Activated naive CD4-positive, alpha-beta T cell treated with anti-CD3 and anti-CD28 coated beads, Interleukin-2, amount 50 U/mL, for 72 hours (primary cell): ENCODE data around the gene CERKL. TPM values are rescaled to one million over a fixed set of nuclear protein-coding genes. Genes with fewer than 3 reads are reported as not detected.
A peak's percentile ranks its signal among the peaks of the same experiment; 100 is the strongest.

Source experiments
- ATAC-seq, 2 donors: fragments of 150-1000 bp; cut with Tn5 transposase; 2 replicates each; pipeline ENCODE4 v1.10.0; 2021; ENCODE audit warnings: mild to moderate bottlenecking in 2 of 2, moderate library complexity in 2 of 2
- DNase-seq, 2 donors: peaks; one replicate each; pipeline ENCODE4 v3.0.0; 2021 to 2022; ENCODE audit warnings: low spot score in 2 of 2
- H3K27ac Mint-ChIP-seq, 2 donors: one replicate each; pipeline ENCODE4 v1.8.0; 2022; ENCODE audit warnings: mild to moderate bottlenecking in 2 of 2, mixed read lengths in 2 of 2
- H3K36me3 Mint-ChIP-seq, 2 donors: one replicate each; pipeline ENCODE4 v1.8.0; 2022; ENCODE audit warnings: mixed read lengths in 2 of 2
- H3K9me3 Mint-ChIP-seq, 2 donors: one replicate each; pipeline ENCODE4 v1.8.0; 2022; ENCODE audit warnings: mixed read lengths in 2 of 2
- total RNA-seq, 2 donors: library from RNA; stranded (reverse); gene quantifications; one replicate each; pipeline ENCODE4 v1.2.3, GENCODE V29; 2022

Gene CERKL
- total RNA-seq, 2 donors from 2014 or later, result not detected

DNA sequence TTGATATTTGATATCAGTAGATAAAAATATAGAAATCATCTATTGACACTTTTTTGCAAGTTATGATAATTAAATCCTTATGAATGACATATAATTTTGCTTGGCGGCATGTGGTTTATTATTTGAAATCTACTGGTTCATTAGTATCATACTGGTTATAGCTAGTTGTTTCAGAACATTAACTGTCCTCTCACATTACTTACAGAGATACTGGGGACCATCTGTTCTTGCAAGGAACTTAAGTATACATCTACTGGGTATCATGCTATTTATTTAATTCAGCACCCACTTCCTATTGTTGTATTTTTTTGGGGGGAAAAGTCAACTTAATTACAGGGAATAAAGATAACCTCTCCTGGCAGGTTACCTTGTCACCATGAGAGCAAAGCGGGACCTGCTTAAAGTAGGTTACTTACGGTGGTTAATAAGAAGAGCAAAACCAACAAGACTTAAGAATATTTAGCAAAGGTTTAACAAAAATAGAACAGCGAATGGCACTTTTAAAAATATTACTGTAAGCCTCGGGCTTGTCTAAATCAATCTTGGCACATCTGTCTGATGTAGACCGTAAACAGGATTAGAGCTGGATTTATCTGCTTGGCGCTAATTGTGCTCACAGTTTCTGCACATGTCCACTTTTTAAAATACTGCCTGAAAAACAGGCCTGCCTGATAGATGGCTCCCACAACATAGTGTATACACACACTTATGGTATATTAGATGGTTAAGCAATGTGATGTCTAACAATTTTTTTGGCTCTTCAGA is 41.8 kb downstream of the CERKL start:
- Mint-ChIP-seq H3K9me3 (no peaks in the 10 kb centered on the region), H3K27ac (no peak overlapping the region), H3K36me3 (no peaks in the 10 kb centered on the region)
- DNase-seq, result no peak
- ATAC-seq, result no peak

DNA sequence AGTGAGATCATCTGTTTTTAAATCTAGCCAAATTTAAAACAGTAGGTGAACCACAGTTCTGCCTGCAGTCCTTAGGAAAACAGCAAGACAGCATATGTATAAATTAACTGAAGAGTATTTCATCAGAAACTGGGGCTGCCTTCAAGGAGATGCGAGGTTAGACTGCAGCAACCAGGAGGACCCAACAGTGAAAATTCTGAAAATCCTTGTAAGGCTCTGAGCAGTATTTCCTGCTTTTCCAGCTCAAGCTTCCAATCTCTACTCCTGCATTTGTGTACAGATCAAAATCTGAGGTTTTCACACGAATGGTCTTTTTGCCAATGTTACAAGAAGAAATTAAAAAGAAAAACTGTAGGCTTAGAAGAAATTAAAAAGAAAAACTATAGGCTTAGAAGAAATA is 43.7 kb downstream of the CERKL start:
- DNase-seq (no peak), ATAC-seq (no peak)
- Mint-ChIP-seq H3K36me3 (no peaks in the 10 kb centered on the region), H3K9me3 (no peaks in the 10 kb centered on the region), H3K27ac (no peak overlapping the region)

- H3K9me3 Mint-ChIP-seq, result peaks cover 13 to 16% of the 10 kb centered on the region in 2 donors
- H3K36me3 Mint-ChIP-seq, result peaks cover 0 to 12% of the 10 kb centered on the region in 2 donors
- no peak overlapping the region for H3K27ac Mint-ChIP-seq
- ATAC-seq (peak; percentile 45 to 62), DNase-seq (no peak)
Measured at GRCh38 chr2:181607629-181608590, 49.0 kb downstream of the CERKL start.

- no peak for ATAC-seq
- Mint-ChIP-seq H3K27ac (peak overlapping the region in 1 of 2 donors; percentile 17), H3K9me3 (peaks cover 13 to 16% of the 10 kb centered on the region in 2 donors)
Measured at GRCh38 chr2:181605889-181606837, 50.7 kb downstream of the CERKL start.

GRCh38 chr2:181602017-181602416 is 54.9 kb downstream of the CERKL start:
- no peak for DNase-seq
- no peak for ATAC-seq
- Mint-ChIP-seq H3K36me3 (peaks cover 0 to 12% of the 10 kb centered on the region in 2 donors), H3K9me3 (peaks cover 13 to 16% of the 10 kb centered on the region in 2 donors), H3K27ac (no peak overlapping the region)

More at GRCh38 chr2:181605889-181606837, 50.7 kb downstream of the CERKL start:
- no peak for DNase-seq
- peaks cover 0 to 12% of the 10 kb centered on the region in 2 donors for H3K36me3 Mint-ChIP-seq

GRCh38 chr2:181596556-181596955 is 60.3 kb downstream of the CERKL start:
- no peak for ATAC-seq
- Mint-ChIP-seq H3K36me3 (no peaks in the 10 kb centered on the region), H3K27ac (no peak overlapping the region), H3K9me3 (no peaks in the 10 kb centered on the region)
- no peak for DNase-seq

- ATAC-seq (no peak), DNase-seq (no peak)
- Mint-ChIP-seq H3K36me3 (no peaks in the 10 kb centered on the region), H3K9me3 (no peaks in the 10 kb centered on the region), H3K27ac (no peak overlapping the region)
Measured at GRCh38 chr2:181594322-181594721, 62.6 kb downstream of the CERKL start.

GRCh38 chr2:181589779-181590178 is 67.1 kb downstream of the CERKL start:
- no peak overlapping the region for H3K27ac Mint-ChIP-seq
- H3K9me3 Mint-ChIP-seq, result no peaks in the 10 kb centered on the region
- DNase-seq (no peak), ATAC-seq (no peak)
- no peaks in the 10 kb centered on the region for H3K36me3 Mint-ChIP-seq

DNA sequence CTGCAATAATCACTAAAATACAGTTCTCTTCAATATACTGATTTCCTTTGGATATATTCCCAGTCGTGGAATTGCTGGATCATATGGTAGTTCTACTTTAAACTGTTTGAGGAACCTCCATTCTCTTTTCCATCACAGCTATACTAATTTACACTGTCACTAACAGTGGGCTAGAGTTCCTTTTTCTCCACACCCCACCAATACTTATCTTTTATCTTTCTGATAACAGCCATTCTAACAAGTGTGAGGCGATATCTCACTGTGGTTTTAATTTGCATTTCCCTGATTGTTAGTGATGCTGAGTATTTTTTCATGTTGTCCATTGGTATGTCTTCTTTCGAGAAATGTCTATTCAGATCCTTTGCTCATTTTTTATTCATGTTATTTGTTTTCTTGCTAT is 68.4 kb downstream of the CERKL start:
- ATAC-seq, result no peak
- no peak overlapping the region for H3K27ac Mint-ChIP-seq
- H3K9me3 Mint-ChIP-seq, result no peaks in the 10 kb centered on the region
- no peaks in the 10 kb centered on the region for H3K36me3 Mint-ChIP-seq
- no peak for DNase-seq

DNA sequence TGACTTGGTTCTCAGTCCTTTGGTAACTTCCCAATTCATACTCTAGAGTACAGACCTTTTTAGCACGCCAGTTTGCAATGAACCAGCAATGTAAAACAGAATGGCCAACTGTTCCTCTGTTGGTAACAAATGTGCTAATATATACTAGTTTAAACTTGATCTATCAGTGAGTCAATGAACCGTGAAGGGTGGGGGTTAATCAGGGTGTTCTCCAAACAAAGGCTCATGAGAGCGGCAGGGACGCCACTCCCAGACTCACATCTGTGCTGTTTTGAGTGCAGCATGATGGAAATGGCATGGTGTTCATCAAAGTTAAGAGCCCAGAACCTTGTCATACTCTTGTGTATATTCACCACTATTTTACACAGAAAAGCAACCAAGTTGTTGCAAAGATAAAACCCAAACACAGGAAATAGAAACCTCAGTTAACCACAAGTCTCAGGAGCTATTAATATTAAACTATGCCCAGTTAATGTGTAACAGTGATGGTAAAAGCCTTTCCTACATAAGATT is 70.3 kb downstream of the CERKL start:
- ATAC-seq (no peak), DNase-seq (no peak)
- Mint-ChIP-seq H3K36me3 (no peaks in the 10 kb centered on the region), H3K27ac (no peak overlapping the region), H3K9me3 (no peaks in the 10 kb centered on the region)

DNA sequence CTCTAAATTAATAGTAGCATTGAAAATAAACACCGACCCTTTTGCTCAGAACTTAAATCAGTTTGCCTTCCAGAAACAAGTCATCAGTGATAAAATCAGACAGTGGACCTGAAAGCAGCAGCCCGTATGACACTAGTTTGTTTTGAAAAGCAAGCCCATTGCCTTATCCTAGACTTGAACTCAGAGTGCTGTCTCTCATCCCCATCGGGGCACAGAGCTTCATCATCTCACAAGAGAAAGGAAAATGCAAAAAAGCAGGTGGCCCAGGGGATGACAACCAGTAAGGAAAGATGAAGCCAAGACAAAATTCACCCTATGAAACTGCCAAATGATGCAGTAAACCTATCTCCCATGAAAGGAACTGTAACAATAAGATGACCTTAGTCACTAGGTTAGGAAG is 71.2 kb downstream of the CERKL start:
- H3K27ac Mint-ChIP-seq, result no peak overlapping the region
- no peaks in the 10 kb centered on the region for H3K36me3 Mint-ChIP-seq
- no peaks in the 10 kb centered on the region for H3K9me3 Mint-ChIP-seq
- DNase-seq, result no peak
- ATAC-seq, result no peak

DNA sequence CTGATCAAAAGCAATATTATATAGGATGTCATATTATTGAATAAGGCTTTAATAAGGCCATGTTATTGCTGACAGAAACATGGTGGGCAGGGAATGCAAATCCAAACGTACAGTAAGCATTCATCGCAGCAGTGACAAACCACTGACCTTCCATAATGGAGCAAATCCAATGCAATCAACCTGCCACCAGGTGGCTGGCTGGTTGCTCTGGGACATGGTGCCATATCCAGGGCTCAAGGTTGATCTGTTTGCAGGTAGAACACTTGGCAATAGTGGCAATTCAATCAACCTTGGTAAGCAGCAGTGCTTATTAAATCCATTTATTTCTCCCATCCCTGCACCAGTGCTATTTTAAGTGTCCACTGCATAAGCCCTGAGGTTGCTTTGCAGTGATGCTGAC is 75.4 kb downstream of the CERKL start:
- H3K36me3 Mint-ChIP-seq, result no peaks in the 10 kb centered on the region
- no peaks in the 10 kb centered on the region for H3K9me3 Mint-ChIP-seq
- DNase-seq (no peak), ATAC-seq (no peak)
- no peak overlapping the region for H3K27ac Mint-ChIP-seq

DNA sequence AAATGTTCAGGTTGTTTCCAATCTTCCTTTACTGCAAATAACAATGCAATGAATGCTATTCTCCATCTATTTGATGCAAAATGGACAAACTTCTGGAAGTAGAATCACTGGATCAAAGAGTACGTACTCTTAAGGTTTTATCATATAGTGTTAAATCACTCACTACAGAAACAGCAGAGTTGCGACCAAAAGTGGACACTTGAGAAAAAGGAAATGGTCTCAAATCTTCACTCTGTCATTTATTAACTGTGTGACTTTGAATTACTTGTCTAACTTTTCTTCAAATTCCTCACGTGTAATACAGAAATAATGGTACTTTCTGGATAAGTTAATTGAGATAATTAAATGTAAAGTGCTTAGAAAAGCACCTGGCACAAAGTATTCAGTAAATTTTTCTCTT is 78.1 kb downstream of the CERKL start:
- DNase-seq (no peak), ATAC-seq (no peak)
- H3K9me3 Mint-ChIP-seq, result no peaks in the 10 kb centered on the region
- no peaks in the 10 kb centered on the region for H3K36me3 Mint-ChIP-seq
- H3K27ac Mint-ChIP-seq, result no peak overlapping the region

DNA sequence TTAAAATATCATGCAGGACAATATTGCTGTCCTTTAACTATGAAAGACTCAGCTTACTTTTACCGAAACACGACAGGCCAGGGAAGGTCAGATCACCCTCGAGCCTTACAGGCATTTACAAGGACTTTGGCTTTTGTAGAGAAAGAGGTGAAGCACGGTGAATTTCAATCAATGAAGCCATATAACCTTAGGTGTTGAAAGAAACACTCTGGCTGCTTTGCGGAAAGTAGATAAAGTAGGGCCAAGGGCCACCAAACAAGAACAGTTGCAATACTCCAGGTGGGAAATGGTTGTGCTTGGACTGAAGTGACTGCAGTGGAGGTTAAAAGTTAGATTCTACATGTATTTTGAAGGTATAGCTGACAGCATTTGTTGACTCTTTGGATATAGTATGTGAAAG is 80.5 kb downstream of the CERKL start:
- Mint-ChIP-seq H3K9me3 (no peaks in the 10 kb centered on the region), H3K27ac (no peak overlapping the region), H3K36me3 (no peaks in the 10 kb centered on the region)
- DNase-seq (no peak), ATAC-seq (no peak)

GRCh38 chr2:181575650-181576025 is 81.3 kb downstream of the CERKL start:
- DNase-seq (no peak), ATAC-seq (no peak)
- H3K9me3 Mint-ChIP-seq, result no peaks in the 10 kb centered on the region
- no peak overlapping the region for H3K27ac Mint-ChIP-seq
- H3K36me3 Mint-ChIP-seq, result no peaks in the 10 kb centered on the region

DNA sequence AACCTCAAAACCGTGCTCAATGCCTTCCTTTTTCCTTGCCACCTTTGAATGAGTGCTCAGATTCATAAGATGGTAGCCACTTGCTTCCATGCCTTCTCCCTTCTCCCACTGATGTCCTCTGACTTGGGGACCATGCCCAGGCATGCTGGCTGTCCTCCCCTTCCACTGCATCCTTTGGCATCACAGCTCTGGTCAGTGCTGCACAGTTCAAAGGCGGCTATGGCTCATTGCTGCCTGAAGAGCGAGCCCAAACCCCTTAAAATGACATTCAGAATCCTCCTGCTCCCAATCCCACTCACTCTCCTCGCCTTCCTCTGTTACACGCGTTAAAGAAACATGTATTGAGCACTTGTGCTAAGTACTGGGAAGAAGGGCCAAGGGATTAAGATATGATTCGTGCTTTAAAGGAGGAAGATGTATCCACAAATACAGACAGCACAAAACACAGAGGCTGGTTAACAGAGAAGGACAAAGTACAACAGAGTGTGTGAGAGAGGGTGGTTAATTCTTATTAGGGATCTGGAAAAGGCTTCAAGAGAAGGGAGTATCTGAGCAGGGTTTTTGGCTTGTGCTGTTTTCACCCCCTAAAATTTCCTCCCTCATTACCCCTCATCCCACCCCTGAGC is 81.8 kb downstream of the CERKL start:
- no peak for ATAC-seq
- no peaks in the 10 kb centered on the region for H3K36me3 Mint-ChIP-seq
- no peak for DNase-seq
- H3K27ac Mint-ChIP-seq, result no peak overlapping the region
- no peaks in the 10 kb centered on the region for H3K9me3 Mint-ChIP-seq
